ENCODE data around the gene BOC. TPM values are rescaled to one million over a fixed set of nuclear protein-coding genes. Genes with fewer than 3 reads are reported as not detected.

Gene BOC
- 11.3 and 17.7 TPM in 2 replicates for polyA plus RNA-seq (2011; rRNA removed)
- polyA minus RNA-seq (2011; rRNA and poly(A)+ RNA removed), result 16.6 and 17.6 TPM in 2 replicates

DNA sequence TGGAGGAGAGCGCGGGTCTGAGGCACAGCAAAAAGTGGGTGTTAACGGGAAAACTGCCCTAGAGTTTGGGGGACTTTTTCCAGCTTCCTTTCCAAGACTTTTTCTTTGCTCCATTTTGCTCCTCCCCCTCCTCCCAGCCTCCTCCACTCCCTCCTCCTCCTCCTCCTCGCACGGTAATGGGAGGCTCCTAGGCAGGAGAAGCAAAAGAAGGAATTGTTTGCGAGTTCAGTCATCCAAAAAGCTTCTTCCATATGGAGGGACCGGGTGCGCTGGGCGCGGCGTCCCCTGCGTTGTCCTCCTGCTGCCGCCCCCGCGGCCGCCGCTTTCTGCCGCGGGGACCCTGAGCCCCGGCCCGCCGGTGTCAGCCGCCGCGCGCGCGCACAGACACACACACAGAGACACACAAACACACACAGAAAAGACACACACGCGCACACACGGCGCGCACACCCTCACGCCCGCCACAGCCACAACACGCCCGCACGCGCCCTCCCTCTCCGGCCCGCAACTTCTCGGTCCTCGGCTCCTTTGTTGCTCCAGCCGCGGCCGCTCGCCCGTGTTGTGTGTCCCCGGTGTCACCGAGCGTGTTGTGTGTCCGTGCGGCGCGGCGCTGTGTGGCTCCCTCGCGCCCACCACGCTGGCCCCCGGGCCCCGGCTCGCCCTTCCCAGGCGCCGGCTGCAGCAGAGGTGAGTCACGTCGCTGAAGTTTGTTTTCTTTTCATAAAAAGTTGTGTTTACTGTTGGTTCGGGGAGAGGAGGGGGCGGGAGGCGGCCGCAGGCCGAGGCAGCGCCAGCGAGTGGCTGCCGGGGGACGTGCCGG is at the start of gene BOC:
Gene BOC, plus strand, starts transcription at position 228 of the 820 bp plus-strand sequence. CDS start 38,246 bp downstream, outside the sequence.
- ChIA-PET POLR2A (interaction anchor here (0.8 to 1.0 kb wide), 2 partner anchors 21 to 34 kb away, joined by 4 to 13 read pairs; no protein-coding TSS in a partner anchor), CTCF (interaction anchor here (0.7 to 3.3 kb wide), 8 partner anchors 22 to 1436 kb away, joined by 3 to 13 read pairs (median 4); no protein-coding TSS in a partner anchor)
- TF ChIP-seq CTCF (IDR thresholded peaks at IDR 0.05; ENCODE audit: insufficient read depth, low read depth, low read length), result no peak
- Histone ChIP-seq H3K27me3 (ENCODE audit: control insufficient read depth, insufficient read depth, low read length) (no peaks in the 10 kb centered on the region), H3K36me3 (ENCODE audit: control insufficient read depth, insufficient read depth, low read length) (no peaks in the 10 kb centered on the region), H3K4me3 (ENCODE audit: low read depth, low read length) (peak within 1 kb of the TSS; percentile 81)
- DNase-seq (ENCODE audit: low read depth), result no peak

- Histone ChIP-seq H3K36me3 (ENCODE audit: control insufficient read depth, insufficient read depth, low read length) (no peaks in the 10 kb centered on the region), H3K27me3 (ENCODE audit: control insufficient read depth, insufficient read depth, low read length) (no peaks in the 10 kb centered on the region; the same call in 1 of the 2 replicates), H3K4me3 (ENCODE audit: low read depth, low read length) (no peak overlapping the region)
- no peak for TF ChIP-seq CTCF (IDR thresholded peaks at IDR 0.05; ENCODE audit: insufficient read depth, low read depth, low read length)
- DNase-seq (ENCODE audit: low read depth), result no peak
- ChIA-PET POLR2A (no interaction called here), CTCF (no interaction called here)
Observed at GRCh38 chr3:113161661-113162060, 49.7 kb upstream of the BOC start.

GRCh38 chr3:113163152-113163551 is 48.2 kb upstream of the BOC start:
- H3K27me3 ChIP-seq (ENCODE audit: control insufficient read depth, insufficient read depth, low read length), result no peaks in the 10 kb centered on the region; the same call in 1 of the 2 replicates
- H3K36me3 ChIP-seq (ENCODE audit: control insufficient read depth, insufficient read depth, low read length), result no peaks in the 10 kb centered on the region
- TF ChIP-seq CTCF (IDR thresholded peaks at IDR 0.05; ENCODE audit: insufficient read depth, low read depth, low read length), result no peak
- ChIA-PET CTCF (no interaction called here), POLR2A (no interaction called here)
- DNase-seq (ENCODE audit: low read depth), result no peak
- no peak overlapping the region for H3K4me3 ChIP-seq (ENCODE audit: low read depth, low read length)

- Histone ChIP-seq H3K27me3 (ENCODE audit: control insufficient read depth, insufficient read depth, low read length) (no peaks in the 10 kb centered on the region; the same call in 1 of the 2 replicates), H3K36me3 (ENCODE audit: control insufficient read depth, insufficient read depth, low read length) (no peaks in the 10 kb centered on the region), H3K4me3 (ENCODE audit: low read depth, low read length) (no peak overlapping the region)
- no peak for DNase-seq (ENCODE audit: low read depth)
- CTCF ChIA-PET, result interaction anchor here (1.0 kb wide), 1 partner anchor 13 kb away, joined by 3 read pairs; no protein-coding TSS in a partner anchor
- TF ChIP-seq CTCF (IDR thresholded peaks at IDR 0.05; ENCODE audit: insufficient read depth, low read depth, low read length), result no peak
- POLR2A ChIA-PET, result no interaction called here
Observed at GRCh38 chr3:113165841-113166240, 45.5 kb upstream of the BOC start.

DNA sequence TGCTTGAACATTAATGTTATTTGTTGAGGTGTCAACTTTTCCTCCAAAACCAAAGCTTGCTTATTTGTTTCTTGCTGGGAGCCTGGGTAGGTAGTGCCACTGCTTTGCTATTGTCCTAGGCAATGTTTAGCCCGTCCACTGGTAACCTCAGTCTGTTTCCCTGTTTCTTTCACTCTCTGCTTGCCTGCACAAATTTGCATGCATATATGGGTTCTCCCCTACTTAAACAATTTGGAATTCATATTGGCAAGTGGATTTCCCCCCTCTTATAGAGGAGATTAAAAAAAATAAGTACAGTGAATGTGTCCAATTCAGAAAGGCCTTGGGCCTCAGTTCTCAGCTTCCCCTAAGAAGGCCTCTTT is 45.0 kb upstream of the BOC start:
- CTCF ChIA-PET, result interaction anchor here (0.9 kb wide), 1 partner anchor 33 kb away, joined by 3 read pairs; no protein-coding TSS in a partner anchor
- Histone ChIP-seq H3K27me3 (ENCODE audit: control insufficient read depth, insufficient read depth, low read length) (no peaks in the 10 kb centered on the region; the same call in 1 of the 2 replicates), H3K4me3 (ENCODE audit: low read depth, low read length) (no peak overlapping the region), H3K36me3 (ENCODE audit: control insufficient read depth, insufficient read depth, low read length) (no peaks in the 10 kb centered on the region)
- no peak for DNase-seq (ENCODE audit: low read depth)
- POLR2A ChIA-PET, result no interaction called here
- no peak for TF ChIP-seq CTCF (IDR thresholded peaks at IDR 0.05; ENCODE audit: insufficient read depth, low read depth, low read length)
